GM21360 (cell line): Measurements from ENCODE around the gene CHAMP1.
A peak's percentile ranks its signal among the peaks of the same experiment; 100 is the strongest.

Experiments
- ATAC-seq: cut with Tn5 transposase; IDR thresholded peaks from one replicate; pipeline ENCODE4 v1.9.1; 2021; ENCODE audit warnings: mild to moderate bottlenecking, moderate library complexity; ENCODE audit not compliant: unreplicated experiment

Gene CHAMP1

DNA sequence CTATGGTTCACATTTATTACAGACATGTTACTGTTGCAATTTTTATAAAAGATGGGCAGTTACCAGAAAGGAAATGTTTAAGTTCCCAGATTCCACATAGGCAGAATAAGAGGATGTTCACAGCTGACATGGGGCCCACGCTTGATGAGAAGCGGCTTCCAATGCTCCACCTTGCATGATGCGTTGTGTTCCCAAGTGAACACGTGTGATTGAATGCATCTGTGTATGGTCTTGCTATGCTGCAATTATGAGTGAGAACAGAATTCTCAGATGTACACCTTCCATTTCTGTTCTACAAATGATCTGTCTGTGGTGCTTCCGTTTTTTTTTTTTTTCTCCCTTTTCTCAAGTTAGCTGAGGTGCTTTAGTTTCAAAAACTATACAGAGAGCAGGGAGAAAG lies 17.4 kb upstream of the CHAMP1 start:
- ATAC-seq: no peak

DNA sequence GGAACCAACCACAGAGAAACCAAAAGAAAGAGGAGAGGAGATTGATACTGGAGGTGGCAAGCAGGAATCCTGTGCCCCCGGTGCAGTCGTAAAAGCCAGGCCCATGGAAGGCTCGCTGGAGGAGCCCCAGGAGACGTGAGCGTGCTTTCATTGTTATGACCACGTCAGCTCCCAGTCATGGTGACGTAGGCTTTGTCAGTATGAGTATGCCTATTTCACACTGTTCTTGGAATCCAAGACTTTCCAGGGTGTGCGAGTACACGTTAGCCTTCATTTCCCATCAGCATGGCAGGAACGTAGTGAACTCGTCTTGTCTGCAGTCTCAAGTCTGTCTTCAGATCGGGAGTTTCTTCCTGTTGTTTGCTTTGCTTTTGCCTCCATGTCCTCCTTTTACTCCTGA lies 15.4 kb upstream of the CHAMP1 start:
- ATAC-seq: no peak

GRCh38 chr13:114299604-114300305 lies 14.5 kb upstream of the CHAMP1 start:
- no peak for ATAC-seq

- ATAC-seq: no peak
Measured at GRCh38 chr13:114303700-114304327, 10.5 kb upstream of the CHAMP1 start.

GRCh38 chr13:114304346-114305034 lies 9.8 kb upstream of the CHAMP1 start:
- ATAC-seq: no peak

DNA sequence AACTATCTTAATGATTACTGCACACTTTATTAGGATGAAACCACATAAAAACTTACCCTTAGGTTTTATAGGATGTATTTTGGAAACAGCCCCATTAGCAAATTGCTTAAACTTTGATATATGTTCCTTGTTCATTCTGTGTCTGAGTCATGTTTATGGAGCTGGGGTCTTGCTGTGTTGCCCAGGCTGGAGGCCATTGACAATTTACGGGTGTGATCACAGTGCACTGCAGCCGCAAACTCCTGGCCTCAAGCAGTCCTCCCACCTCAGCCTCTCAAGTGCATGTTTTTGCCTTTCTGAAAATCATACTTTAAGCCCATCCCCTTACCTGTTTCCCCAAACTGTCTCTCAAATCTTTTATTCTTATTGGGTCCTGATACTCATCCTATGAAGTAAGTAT lies 5.2 kb upstream of the CHAMP1 start:
- no peak for ATAC-seq

DNA sequence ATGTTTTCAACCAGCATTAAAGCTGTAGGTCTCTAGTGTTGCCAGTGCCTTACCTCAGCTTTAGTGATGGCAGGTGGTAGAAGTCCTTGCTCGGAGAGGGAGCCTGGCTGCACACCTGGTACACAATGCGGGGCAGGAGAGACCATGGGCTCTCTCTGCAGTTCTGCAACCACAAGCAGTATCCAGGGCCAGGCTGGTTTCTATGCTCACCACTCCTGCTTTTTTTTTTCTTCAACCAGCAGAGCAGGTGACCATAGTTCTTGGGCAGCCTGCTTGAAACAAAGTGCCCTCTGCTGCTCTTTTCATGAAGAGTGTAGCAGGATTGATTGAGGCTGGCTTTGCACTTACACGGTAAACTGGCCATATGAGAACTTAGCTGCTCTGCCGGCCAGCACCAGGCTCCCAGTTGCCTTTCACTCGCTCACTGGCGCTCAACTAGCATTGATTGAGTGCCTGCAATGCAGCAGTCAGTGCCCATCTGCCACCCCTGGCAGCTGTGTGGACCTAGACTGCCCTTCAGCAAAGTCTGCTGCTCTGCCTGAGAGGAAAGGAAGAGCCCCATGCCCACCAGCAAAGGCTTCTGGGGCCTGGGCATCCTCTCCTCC lies 4.4 kb upstream of the CHAMP1 start:
- ATAC-seq: no peak

DNA sequence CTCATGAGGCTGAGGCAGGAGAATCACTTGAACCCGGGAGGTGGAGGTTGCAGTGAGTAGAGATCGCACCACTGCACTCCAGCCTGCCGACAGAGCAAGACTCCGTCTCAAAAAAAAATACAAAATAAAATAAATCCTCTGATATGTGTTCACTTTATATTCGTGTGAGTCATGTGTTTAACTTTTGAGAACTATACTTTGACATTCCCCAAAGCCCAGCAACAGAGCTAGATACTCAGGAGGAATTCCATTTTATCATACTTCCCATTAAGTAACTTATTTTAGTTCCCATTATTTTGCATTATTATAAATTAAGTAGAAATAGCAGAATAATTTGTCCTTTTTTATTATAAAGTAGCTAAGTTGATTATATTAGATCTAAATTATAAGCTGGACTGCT lies 3.3 kb upstream of the CHAMP1 start:
- ATAC-seq: no peak

DNA sequence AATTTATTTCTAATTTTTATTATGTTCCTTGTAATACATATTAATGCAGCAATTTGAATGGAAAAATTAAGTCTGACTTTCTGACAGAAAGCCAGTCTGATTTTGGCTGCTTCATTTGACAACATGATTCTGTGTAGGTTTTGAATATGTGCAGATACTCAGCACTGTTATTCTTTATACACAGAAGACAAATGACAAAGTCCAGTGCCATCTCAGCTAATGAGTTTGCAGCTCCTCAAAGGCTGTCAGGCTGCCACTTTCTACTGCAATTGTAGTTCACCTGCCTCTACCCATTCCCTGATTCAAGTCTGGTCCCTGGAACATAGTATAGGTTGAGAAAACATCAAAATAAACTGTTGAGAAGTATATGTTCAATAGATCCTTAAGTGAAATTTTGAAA lies 2.9 kb upstream of the CHAMP1 start:
- ATAC-seq: no peak

GRCh38 chr13:114311908-114312307 lies 2.4 kb upstream of the CHAMP1 start:
- no peak for ATAC-seq

- ATAC-seq: no peak
Measured at GRCh38 chr13:114313061-114313860, 1.0 kb upstream of the CHAMP1 start.

DNA sequence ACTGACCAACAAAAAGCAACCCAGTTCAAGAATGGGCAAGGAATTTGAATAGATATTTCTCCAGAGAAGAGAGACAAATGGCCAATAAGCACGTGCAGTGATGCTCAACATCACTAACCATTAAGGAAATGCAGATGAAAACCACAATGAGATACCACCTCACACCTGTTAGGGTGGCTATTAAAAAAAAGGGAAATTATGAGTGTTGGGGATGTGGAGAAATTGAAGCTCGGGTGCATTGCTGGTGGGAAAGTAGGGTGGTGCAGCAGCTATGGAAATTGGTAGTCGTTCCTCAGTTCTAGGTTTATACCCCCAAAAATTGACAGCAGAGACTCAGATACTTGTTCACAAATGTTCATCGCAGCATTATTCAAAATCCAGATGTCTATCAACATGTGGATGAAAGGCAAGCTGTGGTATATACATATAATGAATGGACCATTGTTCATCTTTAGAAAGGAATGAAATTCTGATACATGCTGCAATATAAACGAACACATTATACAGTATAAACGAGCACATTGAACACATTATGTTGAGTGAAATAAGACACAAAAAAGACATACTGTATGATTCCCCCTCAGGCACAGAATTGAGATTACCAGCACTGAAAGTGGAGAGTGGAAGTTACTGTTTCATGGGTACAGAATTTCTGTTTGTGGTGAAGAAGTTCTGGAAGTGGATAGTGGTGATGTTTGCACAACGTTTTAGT lies 927 bp downstream of the CHAMP1 start:
- ATAC-seq: peak; percentile 1

DNA sequence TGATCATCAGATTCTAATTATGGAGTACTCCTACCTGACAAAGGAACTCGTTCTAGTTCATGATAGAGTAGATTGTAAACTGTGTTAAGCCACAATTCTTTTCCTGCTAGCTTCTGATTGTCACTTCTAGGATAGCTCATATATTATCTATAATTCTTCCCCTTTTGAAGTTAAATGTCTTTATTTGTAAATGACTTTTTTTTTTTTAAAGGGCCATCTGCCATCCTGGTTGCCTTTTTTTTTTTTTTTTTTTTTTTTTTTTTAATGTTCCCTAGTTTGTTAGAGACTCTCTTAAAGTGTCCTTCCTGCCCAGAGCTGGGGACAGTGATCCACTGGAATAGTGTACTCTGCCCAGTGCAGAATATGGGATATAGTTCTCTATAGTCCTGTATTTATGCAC lies 4.3 kb downstream of the CHAMP1 start:
- ATAC-seq: no peak

DNA sequence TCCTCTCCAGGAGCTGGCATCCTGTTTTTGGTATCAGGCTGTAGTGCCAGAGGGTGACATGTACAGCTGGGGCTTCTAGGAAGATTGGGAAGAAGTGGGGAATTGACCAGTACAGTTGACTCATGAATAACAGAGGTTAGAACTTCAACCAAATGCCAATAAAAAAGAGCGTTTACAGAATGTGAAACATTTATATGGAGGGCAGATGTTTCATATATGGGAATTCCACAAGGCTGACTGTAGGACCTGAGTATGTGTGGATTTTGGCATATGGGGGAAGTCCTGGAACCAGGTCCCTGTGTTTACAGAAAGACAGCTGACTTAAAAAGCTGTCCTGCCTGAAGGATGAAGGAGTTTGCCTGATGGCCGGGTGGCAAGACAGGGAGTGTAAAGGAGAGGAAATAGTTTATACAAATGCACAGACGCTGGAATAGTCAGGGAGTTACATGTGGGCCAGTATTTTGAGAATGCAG lies 5.2 kb downstream of the CHAMP1 start:
- ATAC-seq: no peak

- no peak for ATAC-seq
Measured at GRCh38 chr13:114320065-114320464, 5.8 kb downstream of the CHAMP1 start.

DNA sequence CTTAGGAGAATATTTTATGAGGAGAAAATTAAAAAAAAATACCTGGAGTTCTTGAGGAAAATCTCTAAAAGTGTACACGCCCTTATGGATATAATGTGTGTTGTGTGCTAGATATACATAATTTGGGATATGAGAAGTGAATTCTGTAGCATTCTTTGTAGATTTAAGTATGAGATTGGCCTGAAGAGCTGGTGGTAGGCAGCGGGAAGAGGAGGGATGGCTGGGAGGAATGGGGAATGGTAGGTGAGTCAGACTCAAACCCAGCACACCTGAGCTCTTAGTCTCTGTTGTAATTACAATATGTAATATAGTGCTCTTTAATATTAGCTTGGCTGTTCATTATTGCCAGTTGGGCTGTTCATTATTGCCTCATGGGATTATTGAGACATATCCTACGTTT lies 7.0 kb downstream of the CHAMP1 start:
- ATAC-seq: no peak

DNA sequence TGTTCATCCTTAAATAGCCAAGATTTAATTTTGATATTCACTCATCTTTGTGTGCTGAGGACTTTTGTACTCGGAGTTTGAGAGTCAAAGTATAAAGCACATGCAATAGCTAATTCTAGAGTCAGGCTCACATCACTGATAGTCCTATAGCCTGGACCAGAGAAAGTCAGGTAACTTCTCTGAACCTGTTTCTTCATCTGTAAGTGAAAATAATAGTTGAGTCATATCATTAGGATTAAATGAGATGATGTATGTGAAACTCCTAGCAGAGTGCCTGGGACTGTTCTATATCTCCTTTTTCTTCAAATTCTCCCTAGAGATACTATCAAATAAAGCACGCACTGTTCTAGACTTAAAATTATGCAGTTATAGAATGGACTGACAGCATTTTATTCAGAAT lies 9.0 kb downstream of the CHAMP1 start:
- no peak for ATAC-seq

GRCh38 chr13:114324334-114324733 lies 10.0 kb downstream of the CHAMP1 start:
- no peak for ATAC-seq

- ATAC-seq: no peak
Measured at GRCh38 chr13:114325729-114326128, 11.4 kb downstream of the CHAMP1 start.

- no peak for ATAC-seq
Measured at GRCh38 chr13:114328034-114328433, 13.7 kb downstream of the CHAMP1 start.
